ENCODE measurements around the gene SLC7A5. TPM values are rescaled to one million over a fixed set of nuclear protein-coding genes. Genes with fewer than 3 reads are reported as not detected.
"Not testable (repeated sequence)": the region's sequence is repeated elsewhere in the genome, so short reads cannot be mapped to it uniquely, and the experiment has no call there.

SLC7A5 gene
- polyA plus RNA-seq, 1 donor from 2014 or later = 3.9 TPM

GRCh38 chr16:87870418-87871291, 1.3 kb upstream of the SLC7A5 start:
- not testable (repeated sequence) for H3K4me2 ChIP-seq (ENCODE audit: low read length)

GRCh38 chr16:87869879-87870417, 641 bp upstream of the SLC7A5 start:
- H3K4me2 ChIP-seq (ENCODE audit: low read length); H3K9me2 ChIP-seq (ENCODE audit: insufficient read depth, low read length); H3K27me3 ChIP-seq (ENCODE audit: insufficient read depth, low read depth, low read length); H2AFZ ChIP-seq (ENCODE audit: low read depth, low read length); H3F3A ChIP-seq (ENCODE audit: insufficient read depth, low read length, poor library complexity, severe bottlenecking); H3K36me3 ChIP-seq (ENCODE audit: insufficient read depth, low read length); H3K9me3 ChIP-seq (ENCODE audit: low read length); H3K9ac ChIP-seq (ENCODE audit: low read length); H3K27ac ChIP-seq (ENCODE audit: low read length); H4K20me1 ChIP-seq (ENCODE audit: insufficient read depth); H3K79me2 ChIP-seq (replicated peaks; ENCODE audit: insufficient read depth, low read length): not testable (repeated sequence)
- H3K4me3 ChIP-seq (ENCODE audit: low read length) = peak overlapping the region; percentile 58

More at GRCh38 chr16:87870418-87871291, 1.3 kb upstream of the SLC7A5 start:
- H3K27ac ChIP-seq (ENCODE audit: low read length); H3K9ac ChIP-seq (ENCODE audit: low read length); H3F3A ChIP-seq (ENCODE audit: insufficient read depth, low read length, poor library complexity, severe bottlenecking); H3K4me3 ChIP-seq (ENCODE audit: low read length); H3K27me3 ChIP-seq (ENCODE audit: insufficient read depth, low read depth, low read length); H4K20me1 ChIP-seq (ENCODE audit: insufficient read depth); H3K9me3 ChIP-seq (ENCODE audit: low read length); H2AFZ ChIP-seq (ENCODE audit: low read depth, low read length); H3K9me2 ChIP-seq (ENCODE audit: insufficient read depth, low read length); H3K36me3 ChIP-seq (ENCODE audit: insufficient read depth, low read length); H3K79me2 ChIP-seq (replicated peaks; ENCODE audit: insufficient read depth, low read length): not testable (repeated sequence)

GRCh38 chr16:87868254-87869029, 865 bp downstream of the SLC7A5 start:
- peak overlapping the region; percentile 63 for H3K9ac ChIP-seq (ENCODE audit: low read length)
- H3K9me3 ChIP-seq (ENCODE audit: low read length); H2AFZ ChIP-seq (ENCODE audit: low read depth, low read length); H3K9me2 ChIP-seq (ENCODE audit: insufficient read depth, low read length); H3F3A ChIP-seq (ENCODE audit: insufficient read depth, low read length, poor library complexity, severe bottlenecking); H3K27me3 ChIP-seq (ENCODE audit: insufficient read depth, low read depth, low read length); H4K20me1 ChIP-seq (ENCODE audit: insufficient read depth); H3K79me2 ChIP-seq (replicated peaks; ENCODE audit: insufficient read depth, low read length); H3K36me3 ChIP-seq (ENCODE audit: insufficient read depth, low read length); H3K27ac ChIP-seq (ENCODE audit: low read length): not testable (repeated sequence)
- peak overlapping the region; percentile 71 for H3K4me3 ChIP-seq (ENCODE audit: low read length)
- TF ChIP-seq MXI1 (conservative IDR thresholded peaks at IDR 0.05; ENCODE audit: poor library complexity, severe bottlenecking) = peak; percentile 84
- peak; percentile 34 for TF ChIP-seq POLR2AphosphoS5 (IDR thresholded peaks at IDR 0.05)
- peak overlapping the region; percentile 48 for H3K4me2 ChIP-seq (ENCODE audit: low read length)

GRCh38 chr16:87865902-87866555, 3.3 kb downstream of the SLC7A5 start:
- H4K20me1 ChIP-seq (ENCODE audit: insufficient read depth) = not testable (repeated sequence)

More at GRCh38 chr16:87865902-87866555, 3.3 kb downstream of the SLC7A5 start:
- H3K9ac ChIP-seq (ENCODE audit: low read length); H2AFZ ChIP-seq (ENCODE audit: low read depth, low read length); H3K9me3 ChIP-seq (ENCODE audit: low read length); H3K36me3 ChIP-seq (ENCODE audit: insufficient read depth, low read length); H3K27ac ChIP-seq (ENCODE audit: low read length); H3K27me3 ChIP-seq (ENCODE audit: insufficient read depth, low read depth, low read length); H3K9me2 ChIP-seq (ENCODE audit: insufficient read depth, low read length); H3K4me2 ChIP-seq (ENCODE audit: low read length); H3K4me3 ChIP-seq (ENCODE audit: low read length); H3F3A ChIP-seq (ENCODE audit: insufficient read depth, low read length, poor library complexity, severe bottlenecking); H3K79me2 ChIP-seq (replicated peaks; ENCODE audit: insufficient read depth, low read length): not testable (repeated sequence)

All from neural cell (in vitro differentiated cells).